Cerebellar nuclear complex (tissue), 1 donor: ENCODE results near the gene RNF32.
"Not testable (repeated sequence)": the region's sequence is repeated elsewhere in the genome, so short reads cannot be mapped to it uniquely, and the experiment has no call there.

Experiments used
- DNase-seq, 2 experiments: peaks; one replicate each; lab custom pipeline; 2025; lab: John Stamatoyannopoulos, UW

The RNF32 gene

DNA sequence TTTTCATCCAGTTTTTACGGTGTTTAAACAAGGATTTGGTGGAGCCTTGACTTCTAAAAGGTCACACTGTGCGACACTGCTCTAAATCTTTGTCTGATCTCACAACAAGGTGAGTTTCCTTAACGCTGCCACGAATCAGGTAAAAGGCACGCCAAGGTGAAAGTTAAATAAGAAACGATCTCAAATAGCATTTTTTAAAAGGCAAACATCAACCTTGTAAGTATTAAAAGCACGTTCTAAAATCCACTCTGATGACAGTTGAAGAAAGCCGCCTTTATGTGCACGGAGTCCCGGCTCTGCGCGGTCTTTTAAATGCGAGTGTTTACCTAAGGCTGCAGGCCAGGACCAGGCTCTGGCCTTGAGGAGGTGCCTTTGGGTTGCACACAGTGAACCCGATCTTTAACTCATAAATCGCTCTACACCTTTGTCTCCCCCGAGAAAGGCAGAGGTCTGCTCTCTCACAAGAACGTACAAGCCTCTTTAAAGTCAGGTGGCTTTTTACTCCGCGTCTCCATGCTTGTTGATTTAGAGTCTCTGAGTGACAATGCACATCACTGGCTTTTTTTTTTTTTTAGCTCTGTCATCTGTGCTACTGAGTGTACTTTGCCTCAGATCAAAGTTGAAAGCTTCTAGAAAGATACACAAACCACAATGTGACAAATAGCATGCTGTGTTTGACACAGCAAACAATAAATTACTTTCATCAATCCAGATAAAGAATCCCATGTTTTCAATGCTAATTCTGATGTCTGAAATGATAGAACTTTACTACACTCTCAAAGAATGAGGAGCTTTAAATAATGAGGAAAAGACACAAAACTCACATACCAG lies 25.9 kb upstream of the RNF32 start:
- no peak for DNase-seq

DNA sequence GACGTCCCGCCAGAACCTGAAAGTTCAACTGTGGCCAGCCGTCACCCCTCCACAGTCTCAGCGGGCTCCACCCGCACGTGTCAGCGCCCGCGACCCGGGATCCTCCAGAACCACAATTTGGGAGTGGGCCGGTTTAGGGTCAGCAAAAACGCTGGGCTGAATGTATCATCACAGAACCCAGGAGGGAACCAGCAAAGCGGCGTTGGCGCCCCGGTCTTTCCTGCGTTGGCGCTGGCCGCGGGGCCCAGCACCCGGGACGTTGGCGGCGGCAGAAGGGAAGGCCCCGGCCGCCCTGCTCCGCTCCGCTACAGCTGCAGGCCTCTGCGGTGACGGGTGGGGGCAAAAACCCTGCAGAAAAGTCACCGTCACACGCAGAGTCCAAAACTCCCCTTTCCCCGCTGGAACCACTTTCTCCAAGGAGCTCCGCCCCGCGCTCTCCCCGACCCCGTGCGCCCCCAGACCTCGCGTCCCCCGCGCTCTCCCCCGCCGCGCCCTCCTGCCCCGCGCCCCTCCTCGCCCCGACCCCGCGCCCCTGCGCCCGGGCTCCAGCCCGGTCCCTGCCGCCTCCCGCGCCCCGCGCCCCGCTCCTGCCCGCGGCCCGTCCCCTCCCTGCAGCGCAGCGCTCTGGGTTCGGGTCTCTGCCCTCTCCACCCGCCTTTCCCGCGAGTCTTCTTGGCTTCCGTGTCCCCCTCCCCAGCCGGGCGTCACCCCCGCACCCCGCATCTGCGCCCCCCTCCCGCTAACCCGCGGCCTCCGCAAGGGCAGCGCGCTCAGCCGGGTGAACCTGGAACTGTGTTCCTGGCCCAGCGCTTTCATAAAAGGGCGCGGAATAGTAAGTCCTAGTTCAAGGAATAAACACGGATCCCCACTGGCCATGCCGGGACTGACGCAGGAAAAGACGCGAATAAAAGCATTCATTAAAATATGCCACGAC lies 24.0 kb upstream of the RNF32 start:
- no peak for DNase-seq

DNA sequence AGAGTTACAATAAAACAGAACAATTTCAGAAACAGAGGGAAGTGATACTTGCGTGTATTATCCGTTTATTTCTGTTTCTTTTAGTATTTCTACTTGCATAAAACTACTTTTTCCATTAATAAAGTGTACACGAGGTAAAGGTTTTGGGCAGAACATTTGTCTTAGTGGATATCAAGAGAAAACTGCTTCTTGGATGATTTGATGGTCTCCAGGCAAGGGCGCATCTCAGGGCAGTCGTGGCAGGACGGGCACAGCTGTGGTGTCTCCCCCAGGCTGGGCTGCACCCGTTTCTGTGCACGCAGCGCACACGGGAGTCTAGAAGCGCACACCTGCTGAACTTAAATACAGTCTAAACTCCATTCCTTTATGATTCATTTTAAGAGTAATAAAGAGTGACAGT lies 23.4 kb upstream of the RNF32 start:
- no peak for DNase-seq

DNA sequence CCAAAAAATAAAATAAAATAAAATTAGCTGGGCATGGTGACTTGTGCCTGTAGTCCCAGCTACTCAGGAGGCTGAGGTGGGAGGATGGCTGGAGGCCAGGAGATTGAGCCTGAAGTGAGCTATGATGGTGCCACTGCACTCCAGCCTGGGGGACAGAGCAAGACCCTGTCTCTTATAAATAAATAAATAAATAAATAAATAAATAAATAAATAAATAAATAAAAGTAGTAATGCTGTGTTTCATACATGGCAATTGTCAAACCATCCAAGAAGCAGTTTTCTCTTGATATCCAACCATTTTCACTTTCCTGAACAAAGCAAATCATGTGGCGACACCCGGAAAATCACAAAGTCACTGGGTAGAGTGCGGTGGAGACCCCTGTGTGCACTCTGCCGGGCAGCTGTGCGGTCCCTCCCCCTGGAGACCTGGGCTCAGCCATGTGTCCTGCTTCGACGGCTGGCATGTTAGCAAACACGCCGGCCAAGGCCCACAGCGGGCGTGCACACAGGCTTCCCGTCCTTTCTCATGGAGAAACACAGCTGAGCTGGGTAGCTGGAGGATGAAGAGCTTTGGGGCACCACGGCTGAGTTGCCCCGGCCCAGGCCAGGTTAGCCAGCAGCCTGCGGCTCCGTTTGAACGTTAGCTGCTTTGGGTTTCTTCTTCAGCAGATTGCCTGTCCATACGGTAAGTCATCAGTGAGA lies 22.3 kb upstream of the RNF32 start:
- DNase-seq: no peak

DNA sequence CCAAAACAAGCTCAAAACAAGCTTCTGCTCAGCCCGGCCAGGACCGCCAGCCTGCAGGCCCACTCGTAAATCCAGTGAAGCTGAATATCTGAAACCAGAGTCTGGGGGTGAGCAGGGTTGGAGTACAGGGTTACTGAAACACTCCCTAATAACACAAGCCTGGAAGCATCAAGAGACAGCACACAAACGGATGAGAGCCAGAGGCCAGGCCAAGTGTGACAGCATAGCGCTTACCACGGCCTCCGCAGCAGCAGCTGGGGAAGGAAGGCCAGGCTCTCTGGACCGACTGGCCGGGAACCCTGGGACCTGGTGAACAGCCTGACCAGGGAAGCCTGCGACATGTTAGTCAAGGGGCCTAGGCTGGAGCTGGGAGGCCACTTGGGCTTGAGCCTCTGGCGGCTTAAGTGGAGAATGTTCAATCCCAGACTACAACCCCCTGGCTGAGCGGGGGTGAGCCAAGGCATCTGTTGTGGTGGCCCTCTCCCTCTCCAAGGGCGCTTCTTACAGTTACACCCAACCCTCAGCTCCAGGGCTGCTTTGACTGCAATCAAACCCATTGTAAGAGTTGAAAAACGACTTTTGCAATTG lies 21.7 kb upstream of the RNF32 start:
- DNase-seq: no peak

DNA sequence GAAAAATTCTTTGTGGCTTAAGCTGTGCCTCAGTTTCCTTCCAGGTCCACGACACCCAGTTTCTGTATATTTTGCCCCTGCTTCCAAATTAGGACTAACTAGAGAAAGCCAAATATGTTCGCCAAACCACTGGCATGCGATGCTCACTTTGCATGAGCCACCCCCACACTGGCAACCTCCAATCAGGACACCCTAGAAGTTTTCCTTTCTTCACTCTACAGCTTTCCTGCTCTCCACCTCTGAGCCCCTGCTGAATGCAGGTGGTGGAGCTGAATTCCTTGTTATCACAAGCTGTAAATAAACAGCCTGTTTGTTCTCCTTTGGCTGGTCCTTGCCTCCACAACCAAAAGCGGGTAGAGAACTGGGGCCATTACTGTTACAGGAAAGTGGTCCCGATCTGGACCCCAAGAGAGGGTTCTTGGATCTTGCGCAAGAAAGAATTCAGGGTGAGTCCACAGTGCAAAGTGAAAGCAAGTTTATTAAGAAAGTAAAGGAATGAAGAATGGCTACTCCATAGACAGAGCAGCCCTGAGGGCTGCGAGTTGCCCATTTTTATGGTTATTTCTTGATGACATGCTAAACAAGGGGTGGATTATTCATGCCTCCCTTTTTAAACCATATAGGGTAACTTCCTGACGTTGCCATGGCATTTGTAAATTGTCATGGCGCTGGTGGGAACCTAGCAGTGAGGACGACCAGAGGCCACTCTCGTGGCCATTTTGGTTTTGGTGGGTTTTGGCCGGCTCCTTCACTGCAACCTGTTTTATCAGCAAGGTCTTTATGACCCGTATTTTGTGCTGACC lies 20.9 kb upstream of the RNF32 start:
- DNase-seq: not testable (repeated sequence)

DNA sequence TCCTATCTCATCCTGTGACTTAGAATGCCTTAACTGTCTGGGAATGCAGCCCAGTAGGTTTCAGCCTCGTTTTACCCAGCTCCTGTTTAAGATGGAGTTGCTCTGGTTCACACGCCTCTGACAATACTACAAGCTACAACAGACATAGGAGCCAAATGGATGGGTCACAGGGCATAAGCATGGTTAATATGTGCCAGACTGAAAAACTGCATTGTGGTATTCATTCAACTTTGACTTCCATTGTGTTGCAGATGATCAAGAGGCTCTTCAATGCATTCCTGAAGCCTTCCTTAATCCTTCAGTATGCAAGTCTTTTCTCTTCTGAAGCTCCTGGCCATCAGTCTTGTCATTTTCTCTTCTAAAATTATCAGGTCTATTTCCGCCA lies 20.3 kb upstream of the RNF32 start:
- DNase-seq: no peak

DNA sequence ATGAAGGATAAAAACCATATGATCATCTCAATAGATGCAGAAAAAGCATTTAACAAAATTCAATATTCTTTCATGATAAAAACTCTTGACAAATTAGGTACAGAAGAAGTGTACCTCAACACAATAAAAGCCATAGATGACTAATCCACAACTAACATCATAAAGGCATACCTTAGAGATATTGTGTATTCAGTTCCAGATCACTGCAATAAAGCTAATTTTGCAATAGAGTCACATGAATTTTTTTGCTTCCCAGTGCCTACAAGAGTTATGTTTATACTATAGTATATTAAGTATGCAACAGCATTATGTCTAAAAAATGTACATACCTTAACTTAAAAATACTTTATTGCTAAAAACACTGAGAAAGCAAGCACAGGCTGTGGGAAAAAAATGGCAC lies 18.9 kb upstream of the RNF32 start:
- no peak for DNase-seq

DNA sequence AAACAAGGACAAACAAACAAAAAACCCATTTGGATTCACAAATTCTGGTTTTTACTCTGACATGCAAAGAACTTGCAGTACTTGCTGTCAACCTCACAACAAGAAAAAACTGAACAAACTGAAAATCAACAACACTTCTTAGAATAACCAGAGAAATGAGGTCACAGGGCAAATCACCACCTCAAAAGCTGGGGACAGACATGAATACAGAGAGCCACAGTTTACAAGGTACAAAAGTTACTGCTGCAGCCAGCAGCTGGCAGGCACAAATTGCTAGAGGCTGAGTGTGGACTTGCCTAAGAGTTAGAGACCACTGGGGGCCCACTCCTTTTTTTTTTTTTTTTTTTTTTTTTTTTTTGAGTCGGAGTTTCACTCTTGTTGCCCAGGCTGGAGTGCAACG lies 15.0 kb upstream of the RNF32 start:
- no peak for DNase-seq

DNA sequence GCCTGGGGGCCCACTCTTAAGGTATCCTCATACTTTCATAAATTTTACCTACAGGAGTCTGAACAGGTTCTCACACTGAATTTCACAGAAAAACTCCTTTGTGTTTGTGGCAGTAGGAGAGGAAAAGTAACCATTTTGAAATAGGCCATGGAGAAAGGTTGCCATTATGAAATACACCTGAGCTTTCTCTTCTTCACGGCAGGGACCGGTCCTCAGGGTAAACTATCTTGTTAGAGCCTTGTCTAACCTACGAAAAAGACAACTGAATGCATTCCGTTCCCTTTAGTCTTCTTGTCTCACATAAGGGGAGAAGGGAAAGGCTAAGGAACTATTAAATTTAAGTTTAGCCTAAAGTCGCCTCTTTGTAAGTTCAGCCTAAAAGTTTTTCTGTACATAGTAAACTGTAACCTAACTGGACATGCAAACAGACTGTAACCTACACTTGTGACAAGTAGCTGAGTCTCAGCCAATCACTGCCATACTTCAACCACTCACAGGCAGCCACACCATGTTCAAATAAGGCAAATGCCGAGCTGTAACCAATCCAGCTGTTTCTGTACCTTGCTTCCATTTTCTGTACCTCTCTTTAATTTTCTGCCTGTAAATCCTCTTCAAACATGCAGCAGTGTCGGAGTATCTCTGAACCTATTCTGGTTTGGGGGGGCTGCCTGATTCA lies 14.2 kb upstream of the RNF32 start:
- DNase-seq: no peak

DNA sequence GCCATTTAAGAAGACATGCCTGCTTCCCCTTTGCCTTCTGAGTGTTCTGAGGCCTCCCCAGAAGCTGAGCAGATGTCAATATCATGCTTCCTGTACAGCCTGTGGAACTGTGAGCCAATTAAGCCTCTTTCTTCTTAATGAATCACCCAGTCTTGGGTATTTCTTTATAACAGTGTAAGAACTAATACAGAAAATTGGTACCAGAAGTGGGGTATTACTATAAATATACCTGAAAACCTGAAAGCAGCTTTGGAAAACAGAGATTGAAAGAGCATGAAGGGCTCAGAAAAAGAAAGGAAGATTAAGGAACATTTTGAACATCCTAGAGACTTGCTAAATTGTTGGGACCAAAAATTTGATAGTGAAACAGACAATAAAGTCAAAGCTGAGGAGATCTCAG lies 12.0 kb upstream of the RNF32 start:
- no peak for DNase-seq

DNA sequence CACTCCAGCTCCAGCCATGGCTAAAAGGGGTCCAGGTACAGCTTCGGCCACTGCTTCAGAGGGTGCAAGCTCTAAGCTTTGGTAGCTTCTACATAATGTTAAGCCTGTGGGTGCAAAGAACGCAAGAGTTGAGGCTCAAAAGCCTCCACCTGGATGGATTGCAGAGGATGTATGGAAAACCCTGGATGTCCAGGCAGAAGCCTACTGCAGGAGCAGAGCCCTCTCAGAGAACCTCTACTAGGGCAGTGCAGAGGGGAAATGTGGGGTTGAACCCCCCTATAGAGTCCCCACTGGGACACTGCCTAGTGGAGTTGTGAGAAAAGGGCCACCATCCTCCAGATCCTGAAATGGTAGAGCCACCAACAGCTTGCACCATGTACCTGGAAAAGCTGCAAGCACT lies 10.7 kb upstream of the RNF32 start:
- DNase-seq: no peak

DNA sequence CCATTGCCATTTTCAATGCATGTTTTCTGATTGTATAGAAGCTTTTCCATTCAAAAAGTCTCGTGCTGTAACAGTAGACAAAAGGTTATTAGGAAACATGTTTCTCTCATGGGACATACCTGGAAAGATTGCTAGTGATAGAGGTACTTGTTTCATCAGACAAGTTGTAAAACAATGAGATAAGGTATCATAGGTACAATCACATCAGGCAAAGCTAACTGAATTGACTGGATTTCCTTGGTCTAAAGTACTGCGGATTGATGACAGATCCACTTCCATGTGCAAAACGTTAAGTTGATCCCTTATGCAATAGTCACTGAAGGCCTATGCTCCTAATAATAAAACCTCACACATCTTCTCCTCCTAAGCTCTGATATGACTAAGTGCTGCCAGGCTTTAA lies 6.5 kb upstream of the RNF32 start:
- DNase-seq: no peak

DNA sequence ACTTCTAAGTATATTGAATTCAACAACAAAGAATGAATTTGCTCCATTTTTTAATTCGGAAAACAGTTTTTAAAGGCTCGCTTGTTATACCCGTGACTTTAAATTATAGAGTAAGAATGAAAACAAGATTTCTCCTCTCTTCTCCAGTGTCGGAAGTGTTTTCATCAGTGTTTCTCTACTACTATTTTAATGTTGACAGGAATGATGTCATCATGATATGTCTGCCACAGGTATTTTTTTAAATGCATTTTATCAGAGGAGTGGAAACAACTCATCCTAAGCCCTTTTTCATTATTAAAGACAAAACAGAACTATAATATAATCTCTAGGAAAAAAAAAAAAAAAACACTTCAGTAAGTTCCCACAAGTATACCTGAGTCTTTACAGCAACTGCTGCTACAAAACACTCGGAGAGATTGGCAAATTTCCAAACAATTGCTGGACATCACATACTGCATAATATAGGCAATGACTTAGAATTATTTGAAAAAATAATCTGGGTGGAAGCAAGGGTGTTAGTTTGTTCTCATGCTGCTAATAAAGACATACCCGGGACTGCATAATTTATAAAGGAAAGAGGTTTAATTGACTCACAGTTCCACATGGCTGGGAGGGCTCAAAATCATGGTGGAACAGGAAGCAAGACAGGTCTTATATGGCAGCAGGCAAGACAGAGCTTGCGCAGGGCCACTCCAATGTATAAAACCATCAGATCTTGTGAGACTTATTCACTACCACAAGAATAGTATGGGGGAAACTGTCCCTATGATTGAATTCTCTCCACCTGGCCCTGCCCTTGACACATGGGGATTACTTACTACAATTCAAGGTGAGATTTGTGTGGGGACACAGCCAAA lies 4.8 kb upstream of the RNF32 start:
- DNase-seq: no peak

DNA sequence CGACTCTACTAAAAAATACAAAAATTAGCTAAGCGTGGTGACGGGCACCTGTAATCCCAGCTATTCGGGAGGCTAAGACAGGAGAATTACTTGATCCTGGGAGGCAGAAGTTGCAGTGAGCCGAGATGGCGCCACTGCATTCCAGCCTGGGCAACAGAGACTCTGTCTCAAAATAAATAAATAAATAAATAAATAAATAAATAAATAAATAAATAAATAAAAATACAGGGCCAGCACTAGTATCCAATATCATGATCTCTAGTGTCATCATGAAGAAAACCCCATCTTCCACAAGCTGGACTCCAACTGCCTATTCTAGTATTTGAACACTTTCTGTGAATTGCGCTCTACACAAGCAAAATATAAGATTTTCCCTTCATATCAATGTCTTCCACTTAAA lies 3.5 kb upstream of the RNF32 start:
- not testable (repeated sequence) for DNase-seq

DNA sequence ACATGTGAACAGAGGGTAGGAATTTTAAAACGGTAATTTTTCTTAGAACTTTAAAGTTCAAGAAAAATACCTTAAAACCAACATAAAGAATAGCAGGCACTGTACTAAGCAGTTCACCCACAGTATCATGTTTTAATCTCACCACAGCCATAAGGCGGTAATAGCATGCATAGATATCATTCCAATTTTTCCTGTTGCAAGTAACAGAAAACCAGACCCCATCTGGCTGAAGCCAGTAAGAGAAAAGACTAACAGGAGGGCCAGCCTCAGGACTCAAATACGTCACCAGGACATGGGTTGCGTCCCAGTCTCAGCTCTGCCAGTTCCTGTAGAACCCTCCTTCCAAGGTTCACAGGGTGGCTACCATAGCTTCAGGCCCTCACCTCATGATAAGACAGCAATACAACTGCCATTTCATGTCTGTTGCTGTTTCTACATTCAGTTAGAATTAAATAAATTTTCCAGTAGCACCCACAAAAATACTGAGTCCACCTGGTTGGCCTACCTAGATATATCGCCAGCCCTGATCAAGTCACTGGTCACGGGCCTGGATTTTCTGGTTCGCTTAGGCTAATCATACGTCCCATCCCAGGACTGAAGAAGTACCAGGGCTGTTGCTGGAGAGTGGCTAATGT lies 2.0 kb upstream of the RNF32 start:
- DNase-seq: no peak

DNA sequence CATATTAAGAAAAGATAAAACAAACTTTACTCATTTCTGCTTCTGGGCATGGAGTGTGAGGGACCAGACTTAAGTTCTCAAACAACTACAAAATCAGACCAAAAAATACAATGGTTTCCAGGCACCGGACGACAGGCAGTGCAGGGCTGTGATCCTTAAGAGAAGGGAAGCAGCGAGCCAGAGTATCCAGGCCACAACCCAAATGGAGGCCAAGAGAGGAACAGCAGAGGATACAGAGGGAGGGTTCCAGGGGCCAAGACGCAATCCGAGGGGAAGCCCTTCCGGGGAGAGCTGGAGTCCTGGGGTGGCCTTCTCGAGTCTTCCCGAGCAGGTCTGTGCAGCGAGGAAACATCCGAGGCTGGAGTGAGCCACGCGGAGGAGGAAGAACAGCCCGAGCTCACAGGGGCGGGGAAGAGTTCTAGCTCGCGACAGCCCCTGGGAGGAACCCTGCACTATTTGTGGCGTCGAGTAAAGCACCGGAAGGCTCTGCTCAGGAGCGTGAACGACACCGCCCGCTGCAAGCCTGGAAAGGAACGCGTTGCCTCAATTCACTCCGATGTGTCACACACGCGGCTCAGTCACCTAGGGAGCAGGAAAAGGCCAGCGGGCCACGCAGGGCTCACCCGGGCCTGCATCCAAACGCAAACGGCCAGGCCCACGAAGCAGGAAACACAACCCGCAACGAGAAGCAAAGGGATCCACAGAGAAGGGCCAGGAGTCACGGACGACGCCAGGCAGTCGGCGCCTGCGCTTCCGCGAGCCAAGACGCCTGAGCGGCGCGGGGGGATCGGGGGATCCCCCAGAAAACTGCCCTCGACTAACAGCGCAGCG lies 933 bp upstream of the RNF32 start:
- DNase-seq: no peak

DNA sequence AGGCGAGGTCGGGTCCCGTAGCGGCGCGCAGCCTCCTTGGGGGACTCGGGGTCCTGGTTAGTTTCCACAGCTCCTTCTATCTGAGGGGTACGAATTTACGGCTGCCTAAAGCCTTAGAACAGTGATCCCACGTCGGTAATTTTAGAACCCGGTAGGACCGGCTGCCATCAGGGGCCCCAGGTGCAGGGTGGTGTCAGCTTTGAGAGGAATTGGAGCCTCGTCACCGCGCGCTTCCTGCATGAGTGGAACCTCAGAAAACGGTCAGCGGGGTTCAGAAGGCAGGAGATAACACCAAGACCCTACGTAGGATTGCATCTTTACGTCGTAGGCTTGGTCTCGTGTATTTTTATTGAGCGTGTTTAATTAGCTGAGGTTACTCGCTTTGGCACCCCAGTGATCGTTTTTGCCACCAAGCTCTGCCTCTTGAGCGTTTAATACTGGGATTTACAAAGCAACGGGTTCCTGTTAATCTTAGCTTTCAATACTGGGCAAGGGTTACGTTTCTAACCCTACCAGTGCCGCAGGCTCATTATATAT lies 443 bp downstream of the RNF32 start:
- DNase-seq: no peak
